A673 (cell line): Measurements from ENCODE around the gene BRI3BP. TPM values are rescaled to one million over a fixed set of nuclear protein-coding genes. Genes with fewer than 3 reads are reported as not detected.
A peak's percentile ranks its signal among the peaks of the same experiment; 100 is the strongest.

Experiments used
- BruUV-seq: library from RNA; stranded (reverse); fragments of 400-500 nt; replicated peaks from 2 replicates; lab custom pipeline; 2021; lab: Mats Ljungman, UMichigan
- CTCF ChIA-PET: fragments of 300-600 bp; sonication (Branson Sonifier 250); formaldehyde crosslinking; loops from one replicate; lab custom pipeline; 2022; ENCODE audit warnings: antibody characterized with exemption; lab: Charles Lee
- POLR2A ChIA-PET: fragments of 300-600 bp; sonication (Branson Sonifier 250); formaldehyde crosslinking; loops from one replicate; lab custom pipeline; 2022; ENCODE audit warnings: antibody characterized with exemption; ENCODE audit not compliant: low non-redundant PET; lab: Charles Lee
- DNase-seq: peaks from one replicate; pipeline ENCODE4 v3.0.0-alpha.2; 2015; ENCODE audit warnings: low spot score
- H3K27ac ChIP-seq: fragments of 200-600 bp; sonication (generic); 2 replicates; pipeline ENCODE4 v1.5.1; 2016; ENCODE audit warnings: mixed run types, low read depth, mild to moderate bottlenecking, mixed read lengths, antibody characterized with exemption, low read length; ENCODE audit not compliant: poor library complexity, severe bottlenecking
- H3K27me3 ChIP-seq: fragments of 200-600 bp; sonication (generic); replicated peaks from 2 replicates; pipeline ENCODE4 v1.6.1; 2017; ENCODE audit warnings: mixed run types, low read depth, mild to moderate bottlenecking, mixed read lengths, antibody characterized with exemption, low read length; ENCODE audit not compliant: insufficient read depth, poor library complexity
- H3K36me3 ChIP-seq: fragments of 200-600 bp; sonication (generic); 2 replicates; pipeline ENCODE4 v1.6.1; 2016; ENCODE audit warnings: mixed run types, mild to moderate bottlenecking, mixed read lengths, antibody characterized with exemption, low read length; ENCODE audit not compliant: insufficient read depth, poor library complexity, severe bottlenecking
- H3K4me1 ChIP-seq: fragments of 200-600 bp; sonication (generic); 2 replicates; pipeline ENCODE4 v1.6.1; 2017; ENCODE audit warnings: mixed run types, mild to moderate bottlenecking, mixed read lengths, antibody characterized with exemption, low read length; ENCODE audit not compliant: insufficient read depth, poor library complexity, severe bottlenecking
- H3K4me3 ChIP-seq: fragments of 200-600 bp; sonication (generic); 2 replicates; pipeline ENCODE4 v1.5.1; 2016; ENCODE audit warnings: low read depth, mixed run types, mild to moderate bottlenecking, mixed read lengths, low read length; ENCODE audit not compliant: poor library complexity, severe bottlenecking
- H3K9me3 ChIP-seq: fragments of 200-600 bp; sonication (generic); 2 replicates; pipeline ENCODE4 v1.6.1; 2016; ENCODE audit warnings: mixed run types, low read depth, mild to moderate bottlenecking, mixed read lengths, antibody characterized with exemption, low read length; ENCODE audit not compliant: poor library complexity, severe bottlenecking
- CTCF ChIP-seq: fragments of 300-800, 200-600 bp; sonication (generic); conservative IDR thresholded peaks from 2 replicates; pipeline ENCODE4 v1.5.1; 2017; ENCODE audit warnings: low read depth, mild to moderate bottlenecking, antibody characterized with exemption, low read length, moderate library complexity, mixed read lengths
- EZH2 ChIP-seq: fragments of 200-600 bp; sonication (generic); IDR thresholded peaks from 2 replicates; pipeline ENCODE4 v1.6.1; 2017; ENCODE audit warnings: borderline replicate concordance, low read depth, mild to moderate bottlenecking, mixed read lengths, antibody characterized with exemption, low read length; ENCODE audit not compliant: poor library complexity, severe bottlenecking
- intact Hi-C: fragments of 100-400 bp; cut with micrococcal nuclease; formaldehyde crosslinking; loops from one replicate; pipeline ENCODE4 v1.10.0; 2022; ENCODE audit not compliant: unreplicated experiment
- total RNA-seq: library from RNA; stranded (reverse); gene quantifications from 2 replicates; pipeline ENCODE4 v1.2.3, GENCODE V29; 2021

BRI3BP gene
- total RNA-seq, 1 experiment from 2014 or later: 26.0 TPM

DNA sequence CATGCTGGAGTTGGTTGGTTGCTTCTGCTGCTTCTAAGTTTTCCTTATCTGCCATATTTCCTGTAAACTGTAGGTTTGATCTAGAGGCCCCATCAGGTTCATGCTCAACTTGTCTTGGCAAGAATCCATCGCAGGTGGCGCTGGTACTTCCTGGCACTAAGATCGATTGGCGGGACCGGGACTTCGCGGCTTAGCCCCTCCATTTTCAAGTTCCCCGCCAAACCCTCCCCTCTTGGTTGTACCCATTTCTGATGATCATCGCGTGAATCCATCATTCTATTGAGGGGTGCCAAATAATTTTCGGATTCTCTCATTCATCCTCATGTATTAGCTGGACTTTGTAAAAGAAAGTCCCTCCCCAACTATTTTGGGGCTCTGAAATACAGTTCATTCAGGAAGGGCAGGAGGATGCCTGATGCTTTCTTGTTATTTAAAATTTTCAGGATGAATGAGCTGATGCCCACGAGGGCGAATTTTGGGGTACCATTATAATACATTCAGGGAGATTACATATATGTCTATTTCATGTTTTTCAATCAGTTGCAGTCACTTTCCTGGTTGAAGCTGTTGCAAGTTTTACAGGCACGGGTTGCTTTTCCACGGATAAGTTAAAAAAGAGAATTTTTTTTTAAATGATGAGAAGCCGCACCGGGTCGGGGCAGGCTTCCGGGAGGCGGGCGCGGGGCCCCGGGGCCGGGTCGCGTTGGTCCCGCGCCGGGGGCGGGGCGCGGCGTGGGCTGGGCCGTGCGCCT is 395 bp upstream of the BRI3BP start:
- DNase-seq: peak; percentile 82
- ChIA-PET CTCF (no interaction called here), POLR2A (no interaction called here)
- Histone ChIP-seq H3K36me3 (no peaks in the 10 kb centered on the region), H3K9me3 (no peaks in the 10 kb centered on the region), H3K4me3 (peak overlapping the region; percentile 61), H3K27me3 (no peaks in the 10 kb centered on the region), H3K27ac (no peak overlapping the region), H3K4me1 (peaks cover 13% of the 10 kb centered on the region)
- intact Hi-C loops: no loop called here
- no peak for TF ChIP-seq EZH2
- TF ChIP-seq CTCF: peak; percentile 49
- no TSS peak for BruUV-seq

- no peaks in the 10 kb centered on the region for H3K27me3 ChIP-seq
- ChIA-PET CTCF (no interaction called here), POLR2A (no interaction called here)
- DNase-seq: peak; percentile 26
- peak overlapping the region; percentile 32 for H3K27ac ChIP-seq
- H3K4me1 ChIP-seq: peaks cover 13% of the 10 kb centered on the region
- BruUV-seq: no TSS peak
- TF ChIP-seq CTCF: no peak
- no peak for TF ChIP-seq EZH2
- H3K9me3 ChIP-seq: no peaks in the 10 kb centered on the region
- intact Hi-C loops: no loop called here
- peak overlapping the region; percentile 61 for H3K4me3 ChIP-seq
- no peaks in the 10 kb centered on the region for H3K36me3 ChIP-seq
These were observed 1.1 kb downstream of the BRI3BP start for GRCh38 chr12:124994437-124994975.

GRCh38 chr12:124995200-124995961 is 1.9 kb downstream of the BRI3BP start:
- TF ChIP-seq EZH2 (no peak), CTCF (no peak)
- Histone ChIP-seq H3K27ac (peak overlapping the region; percentile 32), H3K4me1 (peaks cover 13% of the 10 kb centered on the region), H3K36me3 (no peaks in the 10 kb centered on the region), H3K4me3 (peak overlapping the region; percentile 61), H3K9me3 (no peaks in the 10 kb centered on the region), H3K27me3 (no peaks in the 10 kb centered on the region)
- intact Hi-C loops: no loop called here
- no peak for DNase-seq
- ChIA-PET CTCF (no interaction called here), POLR2A (no interaction called here)
- no TSS peak for BruUV-seq
